ENCODE results near the gene SHC4.

GRCh38 chr15:48999314-48999713 lies 35.6 kb upstream of the SHC4 start:
- TF ChIP-seq POLR2A (IDR thresholded peaks at IDR 0.05): no peak
- TF ChIP-seq, protein P1, sequence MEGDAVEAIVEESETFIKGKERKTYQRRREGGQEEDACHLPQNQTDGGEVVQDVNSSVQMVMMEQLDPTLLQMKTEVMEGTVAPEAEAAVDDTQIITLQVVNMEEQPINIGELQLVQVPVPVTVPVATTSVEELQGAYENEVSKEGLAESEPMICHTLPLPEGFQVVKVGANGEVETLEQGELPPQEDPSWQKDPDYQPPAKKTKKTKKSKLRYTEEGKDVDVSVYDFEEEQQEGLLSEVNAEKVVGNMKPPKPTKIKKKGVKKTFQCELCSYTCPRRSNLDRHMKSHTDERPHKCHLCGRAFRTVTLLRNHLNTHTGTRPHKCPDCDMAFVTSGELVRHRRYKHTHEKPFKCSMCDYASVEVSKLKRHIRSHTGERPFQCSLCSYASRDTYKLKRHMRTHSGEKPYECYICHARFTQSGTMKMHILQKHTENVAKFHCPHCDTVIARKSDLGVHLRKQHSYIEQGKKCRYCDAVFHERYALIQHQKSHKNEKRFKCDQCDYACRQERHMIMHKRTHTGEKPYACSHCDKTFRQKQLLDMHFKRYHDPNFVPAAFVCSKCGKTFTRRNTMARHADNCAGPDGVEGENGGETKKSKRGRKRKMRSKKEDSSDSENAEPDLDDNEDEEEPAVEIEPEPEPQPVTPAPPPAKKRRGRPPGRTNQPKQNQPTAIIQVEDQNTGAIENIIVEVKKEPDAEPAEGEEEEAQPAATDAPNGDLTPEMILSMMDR (IDR thresholded peaks at IDR 0.05): no peak

All from lower leg skin (tissue), 3 donors.